ENCODE measurements around the gene ANKLE1.
"Not testable (repeated sequence)": the region's sequence is repeated elsewhere in the genome, so short reads cannot be mapped to it uniquely, and the experiment has no call there.

ANKLE1 gene

DNA sequence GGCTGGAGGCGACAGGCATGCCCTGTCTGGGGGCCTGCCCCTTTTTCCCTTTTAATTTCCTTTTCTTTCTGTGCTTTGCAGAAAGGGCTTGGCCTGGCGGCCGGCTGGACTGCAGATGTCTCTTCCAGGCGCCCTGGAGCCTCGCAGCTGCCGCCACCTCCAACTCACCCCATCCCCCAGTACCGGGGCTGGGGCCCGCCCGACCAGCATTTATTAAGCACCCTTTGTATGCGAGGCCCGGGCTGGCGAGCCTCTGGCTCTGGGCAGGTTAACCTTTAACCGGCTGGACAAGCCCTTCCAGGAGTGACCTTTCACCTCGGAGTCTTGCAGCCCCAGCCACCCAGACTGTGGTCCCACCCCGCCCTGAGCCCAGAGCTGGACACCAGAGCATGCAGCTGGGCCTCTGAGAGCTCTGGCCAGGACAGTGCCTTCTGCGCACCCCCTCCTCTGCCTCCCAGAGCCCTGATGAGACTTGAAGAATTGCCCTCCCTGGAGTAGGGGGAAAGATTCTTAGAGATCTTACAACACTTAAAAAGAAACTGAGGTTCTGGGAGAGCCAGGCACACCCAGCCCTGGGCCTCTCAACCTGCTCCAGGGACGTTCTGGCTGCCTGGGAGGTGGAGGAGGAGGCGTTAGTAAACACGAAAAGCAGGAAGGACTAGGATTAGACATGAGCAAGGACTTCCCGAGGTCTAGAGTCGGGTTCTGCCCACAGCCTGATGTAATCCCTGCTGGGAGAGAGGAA is 34.8 kb upstream of the ANKLE1 start:
- peak; percentile 46 for DNase-seq (ENCODE audit: low read depth)

- no peak for DNase-seq (ENCODE audit: low read depth)
Measured at GRCh38 chr19:17248011-17248776, 33.5 kb upstream of the ANKLE1 start.

DNA sequence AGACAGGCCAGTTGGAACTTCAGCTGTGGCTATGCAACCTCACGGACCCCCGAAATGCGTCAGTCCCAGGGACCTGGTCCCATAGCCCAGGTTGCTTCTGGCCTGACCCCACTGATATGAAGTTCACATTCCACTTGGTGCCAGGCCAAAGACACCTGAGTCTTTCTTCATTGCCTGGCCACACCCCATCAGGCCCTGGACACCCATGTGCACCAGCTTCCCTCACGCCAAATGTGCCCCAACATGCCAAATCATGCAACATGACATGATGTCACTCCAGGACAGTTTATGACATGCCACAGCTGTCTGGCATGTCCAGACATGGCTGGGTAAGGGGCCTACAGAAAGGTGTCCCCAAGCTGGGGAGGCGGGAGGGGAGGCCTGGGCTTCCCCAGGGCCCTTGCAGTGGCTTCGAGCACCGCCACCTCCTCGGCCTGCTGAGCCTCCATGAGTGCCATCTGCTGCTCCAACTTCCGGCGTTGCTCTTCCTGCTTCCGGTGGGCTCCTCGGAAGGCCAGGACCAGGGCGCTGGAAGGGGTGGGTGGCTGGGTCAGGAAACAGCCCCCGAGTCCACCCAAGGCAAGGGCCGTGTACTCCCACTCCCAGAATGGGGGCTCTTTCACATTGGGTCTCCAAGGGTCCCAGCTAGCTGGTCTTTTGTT is 31.7 kb upstream of the ANKLE1 start:
- no peak for DNase-seq (ENCODE audit: low read depth)

GRCh38 chr19:17254636-17255035 is 27.1 kb upstream of the ANKLE1 start:
- DNase-seq (ENCODE audit: low read depth) = no peak

GRCh38 chr19:17255150-17255621 is 26.5 kb upstream of the ANKLE1 start:
- DNase-seq (ENCODE audit: low read depth) = no peak

DNA sequence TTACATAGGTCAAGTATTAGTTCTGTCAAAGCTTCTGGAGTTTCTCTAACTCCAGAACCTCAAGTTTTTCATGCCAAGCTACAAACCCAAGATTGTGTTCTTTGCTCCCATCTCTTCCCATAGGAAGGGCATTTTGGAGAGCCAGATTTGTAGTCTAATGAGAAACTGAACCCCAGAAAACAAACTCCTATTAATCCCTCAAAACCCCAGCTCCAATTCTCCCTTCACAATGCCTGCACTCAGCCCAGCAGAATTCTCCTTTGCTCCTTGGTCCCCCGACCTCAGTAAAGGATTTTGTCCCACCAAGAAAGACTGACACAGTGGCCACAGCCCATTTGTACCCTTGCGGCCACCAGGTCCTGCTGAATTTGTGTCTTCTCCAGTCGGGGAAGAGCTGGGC is 25.6 kb upstream of the ANKLE1 start:
- no peak for DNase-seq (ENCODE audit: low read depth)

- no peak for DNase-seq (ENCODE audit: low read depth)
Measured at GRCh38 chr19:17259118-17259780, 22.5 kb upstream of the ANKLE1 start.

GRCh38 chr19:17259934-17260333 is 21.8 kb upstream of the ANKLE1 start:
- DNase-seq (ENCODE audit: low read depth) = no peak

DNA sequence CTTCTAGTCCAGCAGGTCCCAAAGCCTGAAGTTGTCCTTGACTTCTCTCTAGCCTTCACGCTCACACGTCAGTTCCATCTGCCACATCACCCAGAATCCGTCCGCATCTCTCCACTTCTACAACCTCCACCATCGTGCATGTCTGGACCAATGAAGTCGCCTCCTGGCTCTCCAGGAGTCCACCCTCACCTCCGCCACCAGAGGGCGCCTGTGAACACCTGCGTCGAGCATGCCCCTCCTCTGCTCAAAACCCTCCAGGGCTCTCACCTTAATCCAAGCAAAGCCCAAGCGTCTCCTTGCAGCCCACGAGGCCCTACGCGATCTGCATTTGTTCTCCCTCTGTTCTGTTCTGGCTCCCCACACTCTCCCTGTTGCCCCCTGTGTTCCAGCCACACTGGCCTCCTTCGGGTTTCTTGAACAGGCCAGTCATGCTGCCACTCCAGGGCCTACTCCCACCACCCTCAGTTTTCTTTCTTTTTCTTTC is 20.8 kb upstream of the ANKLE1 start:
- peak; percentile 79 for DNase-seq (ENCODE audit: low read depth)

DNA sequence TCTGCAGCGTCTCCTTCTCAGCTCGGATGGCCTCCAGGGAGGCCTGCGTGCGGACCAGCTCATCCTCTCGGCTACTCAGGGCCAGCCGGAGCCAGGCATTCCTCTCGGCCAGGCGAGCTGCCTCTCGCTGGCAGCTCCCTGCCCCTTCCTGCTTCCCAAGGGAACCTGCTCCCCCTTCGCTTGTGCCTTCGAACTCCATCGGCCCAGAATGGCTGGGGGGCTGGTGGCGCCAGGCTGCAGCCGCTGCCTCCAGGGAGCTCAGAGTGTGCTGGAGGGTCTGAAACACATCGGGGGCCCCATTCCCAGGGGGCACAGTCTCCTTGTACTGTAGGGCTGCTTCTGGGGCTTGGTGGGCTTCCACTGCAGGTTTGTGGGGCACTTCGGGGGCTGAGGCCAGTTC is 19.1 kb upstream of the ANKLE1 start:
- no peak for DNase-seq (ENCODE audit: low read depth)

DNA sequence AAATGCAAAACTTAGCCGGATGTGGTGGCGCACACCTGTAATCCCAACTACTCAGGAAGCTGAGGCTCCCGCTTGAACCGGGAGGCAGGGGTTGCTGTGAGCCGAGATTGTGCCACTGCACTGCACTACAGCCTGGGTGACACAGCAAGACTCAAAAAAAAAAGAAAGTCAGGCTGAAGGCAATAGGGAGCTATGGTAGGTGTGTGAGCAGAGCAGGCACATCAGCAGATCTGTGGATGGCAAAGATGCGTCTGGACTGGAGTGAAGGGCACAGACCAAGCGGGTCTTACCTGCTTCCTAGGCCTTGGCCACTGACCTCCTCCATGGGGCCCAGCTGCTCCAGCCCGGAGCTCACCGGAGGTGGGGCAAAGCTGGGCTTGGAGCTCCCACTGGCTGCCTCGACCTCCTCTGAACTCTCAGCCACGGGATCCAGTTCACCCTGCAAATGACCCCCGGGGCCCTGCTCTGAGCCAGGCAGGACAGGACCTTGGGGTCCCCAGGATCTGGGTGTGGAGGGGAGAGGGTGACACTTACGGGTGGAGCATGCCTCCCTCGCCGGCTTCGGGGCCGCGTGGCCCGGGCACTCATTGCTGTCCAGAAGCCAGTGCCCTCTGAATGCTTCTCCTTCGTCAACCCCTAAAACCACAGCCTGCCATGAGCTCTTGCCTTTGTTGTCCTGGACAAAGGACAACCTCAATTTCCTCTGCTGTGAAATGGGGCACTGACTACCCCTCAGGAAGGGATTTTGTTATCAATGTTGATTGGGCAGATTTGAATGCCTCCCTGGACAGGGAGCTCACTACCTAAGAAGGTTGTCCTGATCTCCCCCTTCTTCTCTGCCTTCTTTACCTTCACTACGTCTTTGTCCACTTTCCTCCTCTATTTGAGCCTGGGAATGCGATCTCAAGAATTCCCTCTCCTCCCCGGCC is 17.7 kb upstream of the ANKLE1 start:
- no peak for DNase-seq (ENCODE audit: low read depth)

GRCh38 chr19:17264641-17264979 is 17.1 kb upstream of the ANKLE1 start, which contains the start of gene USHBP1:
USHBP1 (minus strand) TSS chr19:17264745; CDS start chr19:17264299, 446 bp downstream.
- DNase-seq (ENCODE audit: low read depth) = no peak

GRCh38 chr19:17266026-17266425 is 15.7 kb upstream of the ANKLE1 start:
- DNase-seq (ENCODE audit: low read depth) = no peak

DNA sequence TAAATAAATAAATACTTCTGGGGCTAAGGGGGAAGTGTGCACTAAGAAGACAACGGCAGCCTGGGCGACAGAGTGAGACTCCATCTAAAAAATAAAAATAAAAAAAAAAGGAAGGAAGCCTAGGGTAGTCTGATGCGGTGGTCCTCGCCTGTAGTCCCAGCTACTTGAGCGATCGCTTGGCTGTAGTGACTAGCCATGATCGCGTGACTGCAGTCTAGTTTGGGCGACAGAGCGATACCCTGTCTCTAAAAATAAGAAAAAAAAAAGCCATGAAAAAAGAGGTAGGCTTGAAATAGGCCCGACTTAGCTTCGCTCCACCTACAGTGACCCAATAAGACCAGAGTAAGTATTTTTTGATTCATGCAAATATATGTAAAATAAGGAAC is 15.1 kb upstream of the ANKLE1 start:
- no peak for DNase-seq (ENCODE audit: low read depth)

DNA sequence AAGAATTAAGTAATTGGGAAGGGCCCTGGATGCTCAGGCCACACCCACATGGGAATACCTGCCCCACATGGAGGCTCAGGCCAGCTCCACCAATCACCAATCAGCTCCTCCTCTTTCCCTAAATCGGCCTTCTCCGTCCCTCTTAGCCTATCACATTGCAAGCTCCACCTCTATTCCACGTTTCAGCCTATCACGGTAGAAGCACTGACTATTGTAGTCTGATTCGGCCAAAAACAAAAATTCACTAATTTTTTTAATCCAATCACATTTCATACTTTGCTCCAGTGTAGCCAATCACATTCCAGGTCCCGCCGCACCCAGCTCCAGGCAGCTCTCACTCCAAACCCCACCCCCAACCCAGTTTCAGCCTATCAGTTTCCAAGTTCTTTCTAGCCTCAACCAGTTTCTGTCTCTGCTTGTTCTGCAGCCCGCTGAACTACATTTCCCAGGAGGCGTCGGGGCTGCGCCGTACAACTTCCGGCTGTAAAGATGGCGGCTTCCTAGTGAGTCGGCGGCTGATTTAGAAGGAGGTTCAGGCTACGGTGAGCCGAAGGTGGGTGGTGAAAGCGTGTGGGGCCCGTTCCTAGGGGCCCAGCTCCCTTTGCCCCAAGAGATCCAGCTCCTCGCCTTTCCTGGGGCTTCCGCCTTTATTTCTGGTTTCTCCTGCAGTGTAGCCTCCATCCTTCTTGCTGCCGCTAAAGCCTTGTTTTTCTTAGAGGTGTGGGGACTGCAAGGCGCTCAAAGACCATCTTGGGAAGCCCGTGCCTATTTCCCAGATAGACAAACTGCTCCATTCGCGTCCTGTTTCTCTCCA is 14.5 kb upstream of the ANKLE1 start, which contains the start of gene BABAM1:
BABAM1 (plus strand) TSS at position 469 of the 814 bp plus-strand sequence. CDS start 1,364 bp downstream, outside the sequence.
- peak; percentile 99 for DNase-seq (ENCODE audit: low read depth)

- DNase-seq (ENCODE audit: low read depth) = no peak
Measured at GRCh38 chr19:17268754-17269153, 12.9 kb upstream of the ANKLE1 start.

DNA sequence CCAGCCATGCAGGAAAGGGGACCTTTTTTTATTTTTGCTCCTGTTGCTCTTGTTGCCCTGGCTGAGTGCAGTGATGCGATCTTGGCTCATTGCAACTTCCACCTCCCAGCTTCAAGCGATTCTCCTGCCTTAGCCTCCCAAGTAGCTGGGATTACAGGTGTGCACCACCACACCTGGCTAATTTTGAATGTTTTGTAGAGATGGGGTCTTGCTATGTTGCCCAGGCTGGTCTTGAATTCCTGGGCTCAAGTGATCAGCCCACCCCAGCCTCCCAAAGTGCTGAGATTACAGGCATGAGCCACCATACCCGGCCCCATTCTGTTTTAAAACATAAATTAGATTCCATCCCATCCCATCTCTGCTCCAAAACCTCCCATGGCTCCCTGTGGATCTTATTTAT is 6.8 kb upstream of the ANKLE1 start:
- DNase-seq (ENCODE audit: low read depth) = not testable (repeated sequence)

DNA sequence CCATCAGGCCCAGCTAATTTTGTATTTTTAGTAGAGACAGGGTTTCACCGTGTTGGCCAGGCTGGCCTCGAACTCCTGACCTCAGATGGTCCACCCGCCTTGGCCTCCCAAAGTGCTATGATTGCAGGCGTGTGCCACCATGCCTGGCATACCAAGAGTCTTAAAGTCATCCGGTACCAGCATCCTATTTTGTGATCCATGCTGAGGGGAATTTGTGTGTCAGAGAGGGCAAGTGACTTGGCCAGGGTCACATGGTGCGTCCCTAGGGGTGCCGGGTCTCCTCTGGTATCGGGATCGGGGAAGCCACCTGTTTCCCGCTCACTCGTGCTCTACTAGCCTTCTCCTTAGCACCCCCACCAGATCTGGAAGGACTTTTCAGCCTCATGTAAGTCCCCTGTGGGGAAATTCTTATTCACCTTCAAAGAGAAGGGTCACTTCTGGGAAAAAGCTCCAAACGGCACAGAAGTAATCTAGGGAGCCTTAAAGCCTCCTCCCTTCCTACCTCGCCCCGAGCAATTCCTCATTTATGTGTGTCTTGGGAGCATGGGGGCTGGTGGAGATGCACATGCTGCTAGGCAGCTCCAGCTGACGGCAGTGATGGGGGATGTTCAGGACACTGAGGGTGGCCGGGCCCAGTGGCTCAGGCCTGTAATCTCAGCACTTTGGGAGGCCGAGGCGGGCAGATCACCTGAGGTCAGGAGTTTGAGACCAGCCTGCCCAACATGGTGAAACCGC is 6.1 kb upstream of the ANKLE1 start:
- DNase-seq (ENCODE audit: low read depth) = no peak

- no peak for DNase-seq (ENCODE audit: low read depth)
Measured at GRCh38 chr19:17279436-17279835, 2.3 kb upstream of the ANKLE1 start.
